Fibroblast of lung (primary cell): ENCODE measurements around the gene RAPGEF6. TPM values are rescaled to one million over a fixed set of nuclear protein-coding genes. Genes with fewer than 3 reads are reported as not detected.

ENCODE experiments used
- DNase-seq, 2 donors: peaks; one replicate each; pipeline versions ENCODE4 v3.0.0 to v3.0.0-alpha.2; 2010; ENCODE audit warnings: low read depth in 2 of 2
- H2AFZ ChIP-seq: 2 replicates; pipeline ENCODE4 v1.5.1; 2012; ENCODE audit warnings: low read length, control low read depth, inconsistent platforms
- H3K27ac ChIP-seq: 2 replicates; pipeline ENCODE4 v1.5.1; 2011; ENCODE audit warnings: low read length, control low read depth; ENCODE audit not compliant: insufficient read depth
- H3K27me3 ChIP-seq: 2 replicates; pipeline ENCODE4 v1.5.1; 2011; ENCODE audit warnings: mild to moderate bottlenecking, low read length; ENCODE audit not compliant: control insufficient read depth, insufficient read depth
- H3K36me3 ChIP-seq: 2 replicates; pipeline ENCODE4 v1.5.1; 2011; ENCODE audit warnings: low read length; ENCODE audit not compliant: control insufficient read depth, insufficient read depth
- H3K4me1 ChIP-seq: 2 replicates; pipeline ENCODE4 v1.5.1; 2011; ENCODE audit warnings: low read length; ENCODE audit not compliant: control insufficient read depth, insufficient read depth; ENCODE audit errors: extremely low read depth
- H3K4me2 ChIP-seq: 2 replicates; pipeline ENCODE4 v1.5.1; 2011; ENCODE audit warnings: low read length, control low read depth; ENCODE audit not compliant: insufficient read depth; ENCODE audit errors: extremely low read depth
- H3K4me3 ChIP-seq, 4 experiments: fragments of 200-600 bp in 1 of 4; sonication (generic) in 1 of 4; replicated peaks in 1 of 4; 2 replicates each; pipeline ENCODE4 v1.5.1; 2011 to 2016; ENCODE audit warnings: low read length in 4 of 4, low read depth in 3 of 4, mild to moderate bottlenecking in 3 of 4, control low read depth in 2 of 4, inconsistent platforms in 1 of 4, mixed read lengths in 1 of 4; ENCODE audit not compliant: insufficient read depth in 1 of 4; ENCODE audit errors: control extremely low read depth in 1 of 4
- H3K79me2 ChIP-seq: 2 replicates; pipeline ENCODE4 v1.5.1; 2012; ENCODE audit warnings: mild to moderate bottlenecking, low read length, inconsistent platforms; ENCODE audit not compliant: control insufficient read depth, insufficient read depth
- H3K9ac ChIP-seq: 2 replicates; pipeline ENCODE4 v1.5.1; 2011; ENCODE audit warnings: mild to moderate bottlenecking, low read length, control low read depth; ENCODE audit not compliant: insufficient read depth
- H3K9me3 ChIP-seq: 2 replicates; pipeline ENCODE4 v1.5.1; 2012; ENCODE audit warnings: low read depth, low read length; ENCODE audit not compliant: control insufficient read depth, insufficient read depth
- H4K20me1 ChIP-seq: 2 replicates; pipeline ENCODE4 v1.5.1; 2011; ENCODE audit warnings: low read length; ENCODE audit not compliant: control insufficient read depth, insufficient read depth; ENCODE audit errors: extremely low read depth
- CTCF ChIP-seq, 2 donors: IDR thresholded peaks in 1 of 2; conservative IDR thresholded peaks in 1 of 2; 1 replicate in 1 of 2; 2 replicates in 1 of 2; pipeline ENCODE4 v1.5.1; 2011 to 2012; ENCODE audit warnings: low read length in 2 of 2, control low read depth in 1 of 2, inconsistent platforms in 1 of 2, low read depth in 1 of 2, mild to moderate bottlenecking in 1 of 2
- EZH2 ChIP-seq: IDR thresholded peaks from 2 replicates; pipeline ENCODE4 v1.5.1; 2012; ENCODE audit warnings: low read length, control low read depth, mild to moderate bottlenecking; ENCODE audit errors: missing control alignments
- polyA plus RNA-seq, 2 donors: library from polyadenylated mRNA; depleted of rRNA in 1 of 2; stranded (reverse) in 1 of 2; unstranded in 1 of 2; fragments of >200 nt; gene quantifications; 2 replicates each; pipeline ENCODE4 v1.2.1, GENCODE V29; 2011 to 2012; ENCODE audit warnings: missing spikeins in 1 of 2
- total RNA-seq: library from RNA; depleted of rRNA; stranded (reverse); fragments of >200 nt; gene quantifications from 2 replicates; pipeline ENCODE4 v1.2.1, GENCODE V29; 2014

The RAPGEF6 gene
- total and polyA plus RNA-seq, 2 donors (not counting 1 experiment from before 2014, with no cell fraction given) = 10.2 to 35.7 TPM

GRCh38 chr5:131564229-131564652, 70.8 kb downstream of the RAPGEF6 start:
- TF ChIP-seq CTCF (conservative IDR thresholded peaks at IDR 0.05 in 1 of 2, IDR thresholded peaks at IDR 0.05 in 1 of 2; ENCODE audit: low read depth in 1 of 2, low read length in 2 of 2) (no peak), EZH2 (no peak)
- H3K4me1 ChIP-seq = no peaks in the 10 kb centered on the region
- no peaks in the 10 kb centered on the region for H3K36me3 ChIP-seq
- no peaks in the 10 kb centered on the region for H3K27me3 ChIP-seq
- no peak overlapping the region for H2AFZ ChIP-seq
- H3K9me3 ChIP-seq = no peaks in the 10 kb centered on the region
- no peak for DNase-seq
- H3K9ac ChIP-seq = no peak overlapping the region
- H3K27ac ChIP-seq = no peak overlapping the region
- no peak overlapping the region for H3K4me2 ChIP-seq
- peaks cover 4% of the 10 kb centered on the region for H3K79me2 ChIP-seq
- H4K20me1 ChIP-seq = no peaks in the 10 kb centered on the region
- H3K4me3 ChIP-seq = no peak overlapping the region

- H3K27ac ChIP-seq = no peak overlapping the region
- H2AFZ ChIP-seq = no peak overlapping the region
- no peaks in the 10 kb centered on the region for H3K27me3 ChIP-seq
- TF ChIP-seq CTCF (conservative IDR thresholded peaks at IDR 0.05 in 1 of 2, IDR thresholded peaks at IDR 0.05 in 1 of 2; ENCODE audit: low read depth in 1 of 2, low read length in 2 of 2) (no peak), EZH2 (no peak)
- H3K36me3 ChIP-seq = no peaks in the 10 kb centered on the region
- H3K4me1 ChIP-seq = no peaks in the 10 kb centered on the region
- H4K20me1 ChIP-seq = no peaks in the 10 kb centered on the region
- H3K9ac ChIP-seq = no peak overlapping the region
- H3K4me2 ChIP-seq = no peak overlapping the region
- no peaks in the 10 kb centered on the region for H3K9me3 ChIP-seq
- no peak for DNase-seq
- no peak overlapping the region for H3K4me3 ChIP-seq
- peaks cover 4% of the 10 kb centered on the region for H3K79me2 ChIP-seq
These were observed 71.4 kb downstream of the RAPGEF6 start for GRCh38 chr5:131563434-131564228.

GRCh38 chr5:131550606-131551005, 84.4 kb downstream of the RAPGEF6 start:
- no peaks in the 10 kb centered on the region for H3K4me1 ChIP-seq
- DNase-seq = no peak
- H3K9ac ChIP-seq = no peak overlapping the region
- H3K27me3 ChIP-seq = no peaks in the 10 kb centered on the region
- no peaks in the 10 kb centered on the region for H3K79me2 ChIP-seq
- no peak for TF ChIP-seq CTCF (conservative IDR thresholded peaks at IDR 0.05 in 1 of 2, IDR thresholded peaks at IDR 0.05 in 1 of 2; ENCODE audit: low read depth in 1 of 2, low read length in 2 of 2)
- H4K20me1 ChIP-seq = no peaks in the 10 kb centered on the region
- H3K4me3 ChIP-seq = no peak overlapping the region
- no peaks in the 10 kb centered on the region for H3K9me3 ChIP-seq
- no peak overlapping the region for H3K4me2 ChIP-seq
- no peaks in the 10 kb centered on the region for H3K36me3 ChIP-seq
- H3K27ac ChIP-seq = no peak overlapping the region
- no peak overlapping the region for H2AFZ ChIP-seq
